HepG2 (cell line): Measurements from ENCODE around the gene PBX1.

Source experiments
- GLI4 ChIP-seq: sonication (generic); formaldehyde crosslinking; IDR thresholded peaks from 2 replicates; pipeline ENCODE4 v1.5.1; 2020; ENCODE audit warnings: missing genetic modification reagents, mild to moderate bottlenecking, moderate library complexity, borderline replicate concordance
- KLF13 ChIP-seq: sonication (generic); formaldehyde crosslinking; IDR thresholded peaks from 2 replicates; pipeline ENCODE4 v1.4.0; 2020; ENCODE audit warnings: mild to moderate bottlenecking, missing genetic modification reagents
- MAFG ChIP-seq: sonication (generic); formaldehyde crosslinking; IDR thresholded peaks from 2 replicates; pipeline ENCODE4 v1.5.1; 2020; ENCODE audit warnings: mild to moderate bottlenecking, missing genetic modification reagents
- NFKB2 ChIP-seq: sonication (generic); formaldehyde crosslinking; IDR thresholded peaks from 2 replicates; pipeline ENCODE4 v1.4.0; 2020; ENCODE audit warnings: missing genetic modification reagents, borderline replicate concordance
- NR2F6 ChIP-seq, 2 experiments: IDR thresholded peaks; 2 replicates each; pipeline ENCODE4 v1.6.1; 2016; ENCODE audit warnings: antibody characterized with exemption in 1 of 2, mild to moderate bottlenecking in 1 of 2
- ZSCAN31 ChIP-seq: sonication (generic); formaldehyde crosslinking; IDR thresholded peaks from 2 replicates; pipeline ENCODE4 v1.5.0; 2020; ENCODE audit warnings: low read depth, mild to moderate bottlenecking, missing genetic modification reagents
- TF ChIP-seq, protein P1 (sequence below): sonication (generic); formaldehyde crosslinking; IDR thresholded peaks from 2 replicates; pipeline ENCODE4 v1.5.0; 2020; ENCODE audit warnings: missing genetic modification reagents, mild to moderate bottlenecking, borderline replicate concordance

DNA sequence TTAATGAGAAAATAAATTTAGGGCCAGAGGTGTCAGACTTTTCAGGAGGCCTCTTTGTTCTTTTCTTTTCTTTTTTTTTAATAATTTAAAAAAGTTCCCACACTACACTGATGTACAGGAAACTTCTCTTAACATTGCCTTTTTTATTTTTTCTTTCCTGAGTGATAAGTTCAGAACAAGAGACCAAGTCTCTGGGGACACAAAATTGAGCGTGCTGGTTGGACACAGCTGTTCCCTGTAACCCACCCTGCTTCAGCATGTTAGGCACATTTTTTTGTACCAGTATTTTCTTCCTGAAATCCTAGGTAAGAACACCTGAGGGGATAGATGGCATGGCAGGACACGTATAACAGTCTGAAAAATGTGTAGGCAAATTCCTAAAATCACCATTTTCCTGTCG lies 50.1 kb downstream of the PBX1 start:
- no peak for TF ChIP-seq KLF13 (CRISPR knock-in tag)
- no peak for TF ChIP-seq NR2F6 (IDR thresholded peaks at IDR 0.05)
- no peak for TF ChIP-seq NR2F6 (CRISPR knock-in tag; IDR thresholded peaks at IDR 0.05)
- TF ChIP-seq ZSCAN31: no peak
- no peak for TF ChIP-seq NFKB2 (CRISPR knock-in tag)
- TF ChIP-seq GLI4 (CRISPR knock-in tag): no peak
- TF ChIP-seq, protein P1, sequence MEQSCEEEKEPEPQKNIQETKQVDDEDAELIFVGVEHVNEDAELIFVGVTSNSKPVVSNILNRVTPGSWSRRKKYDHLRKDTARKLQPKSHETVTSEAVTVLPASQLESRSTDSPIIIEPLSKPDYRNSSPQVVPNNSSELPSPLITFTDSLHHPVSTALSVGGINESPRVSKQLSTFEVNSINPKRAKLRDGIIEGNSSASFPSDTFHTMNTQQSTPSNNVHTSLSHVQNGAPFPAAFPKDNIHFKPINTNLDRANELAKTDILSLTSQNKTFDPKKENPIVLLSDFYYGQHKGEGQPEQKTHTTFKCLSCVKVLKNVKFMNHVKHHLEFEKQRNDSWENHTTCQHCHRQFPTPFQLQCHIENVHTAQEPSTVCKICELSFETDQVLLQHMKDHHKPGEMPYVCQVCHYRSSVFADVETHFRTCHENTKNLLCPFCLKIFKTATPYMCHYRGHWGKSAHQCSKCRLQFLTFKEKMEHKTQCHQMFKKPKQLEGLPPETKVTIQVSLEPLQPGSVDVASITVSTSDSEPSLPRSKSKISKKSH (CRISPR knock-in tag): no peak
- no peak for TF ChIP-seq MAFG (CRISPR knock-in tag)
